Right lobe of liver (tissue), 4 donors: Measurements from ENCODE around the gene RFTN2.
"Not testable (repeated sequence)": the region's sequence is repeated elsewhere in the genome, so short reads cannot be mapped to it uniquely, and the experiment has no call there.

Experiments
- POLR2A ChIP-seq: fragments of 450-650 bp; IDR thresholded peaks from one replicate; pipeline ENCODE4 v1.6.1; 2017; ENCODE audit warnings: antibody characterized with exemption, mild to moderate bottlenecking
- TF ChIP-seq, protein P1 (sequence below), 4 donors: fragments of 200-600 bp in 3 of 4; fragments of 450-650 bp in 1 of 4; IDR thresholded peaks; one replicate each; pipeline versions ENCODE4 v1.5.1 to v1.8.0; 2016 to 2022; ENCODE audit warnings: antibody characterized with exemption in 4 of 4, mild to moderate bottlenecking in 2 of 4
- donor health status: DM: no; HTN: no; CAD: no.
- donor health status: DM: no; HTN: no; CAD: no.
- donor health status: DM: no; HTN: yes; CAD: no.

DNA sequence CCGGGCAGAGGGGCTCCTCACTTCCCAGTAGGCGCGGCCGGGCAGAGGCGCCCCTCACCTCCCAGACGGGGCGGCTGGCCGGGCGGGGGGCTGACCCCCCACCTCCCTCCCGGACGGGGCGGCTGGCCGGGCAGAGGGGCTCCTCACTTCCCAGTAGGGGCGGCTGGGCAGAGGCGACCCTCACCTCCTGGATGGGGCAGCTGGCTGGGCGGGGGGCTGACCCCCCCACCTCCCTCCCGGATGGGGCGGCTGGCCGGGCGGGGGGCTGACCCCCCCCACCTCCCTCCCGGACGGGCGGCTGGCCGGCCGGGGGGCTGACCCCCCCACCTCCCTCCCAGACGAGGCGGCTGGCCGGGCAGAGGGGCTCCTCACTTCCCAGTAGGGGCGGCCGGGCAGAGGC, 20.6 kb upstream of the RFTN2 start:
- TF ChIP-seq, protein P1, sequence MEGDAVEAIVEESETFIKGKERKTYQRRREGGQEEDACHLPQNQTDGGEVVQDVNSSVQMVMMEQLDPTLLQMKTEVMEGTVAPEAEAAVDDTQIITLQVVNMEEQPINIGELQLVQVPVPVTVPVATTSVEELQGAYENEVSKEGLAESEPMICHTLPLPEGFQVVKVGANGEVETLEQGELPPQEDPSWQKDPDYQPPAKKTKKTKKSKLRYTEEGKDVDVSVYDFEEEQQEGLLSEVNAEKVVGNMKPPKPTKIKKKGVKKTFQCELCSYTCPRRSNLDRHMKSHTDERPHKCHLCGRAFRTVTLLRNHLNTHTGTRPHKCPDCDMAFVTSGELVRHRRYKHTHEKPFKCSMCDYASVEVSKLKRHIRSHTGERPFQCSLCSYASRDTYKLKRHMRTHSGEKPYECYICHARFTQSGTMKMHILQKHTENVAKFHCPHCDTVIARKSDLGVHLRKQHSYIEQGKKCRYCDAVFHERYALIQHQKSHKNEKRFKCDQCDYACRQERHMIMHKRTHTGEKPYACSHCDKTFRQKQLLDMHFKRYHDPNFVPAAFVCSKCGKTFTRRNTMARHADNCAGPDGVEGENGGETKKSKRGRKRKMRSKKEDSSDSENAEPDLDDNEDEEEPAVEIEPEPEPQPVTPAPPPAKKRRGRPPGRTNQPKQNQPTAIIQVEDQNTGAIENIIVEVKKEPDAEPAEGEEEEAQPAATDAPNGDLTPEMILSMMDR (IDR thresholded peaks at IDR 0.05), result not testable (repeated sequence)
- TF ChIP-seq POLR2A, result not testable (repeated sequence)
